Osteoblast (primary cell): Measurements from ENCODE around the gene B3GALT6. TPM values are rescaled to one million over a fixed set of nuclear protein-coding genes. Genes with fewer than 3 reads are reported as not detected.
A peak's percentile ranks its signal among the peaks of the same experiment; 100 is the strongest.

Experiments used
- DNase-seq: peaks from one replicate; pipeline ENCODE4 v3.0.0; 2011; ENCODE audit warnings: low spot score, mixed read lengths; ENCODE audit not compliant: insufficient read length; ENCODE audit errors: missing footprints
- H2AFZ ChIP-seq: 2 replicates; pipeline ENCODE4 v1.6.0; 2011; ENCODE audit warnings: mild to moderate bottlenecking, low read length
- H3K27ac ChIP-seq: 2 replicates; pipeline ENCODE4 v1.5.1; 2011; ENCODE audit warnings: mild to moderate bottlenecking, low read depth, low read length, moderate library complexity
- H3K27me3 ChIP-seq: 2 replicates; pipeline ENCODE4 v1.6.0; 2012; ENCODE audit warnings: mild to moderate bottlenecking, control low read depth, inconsistent platforms, low read length, moderate library complexity; ENCODE audit not compliant: insufficient read depth
- H3K36me3 ChIP-seq: 2 replicates; pipeline ENCODE4 v1.5.1; 2011; ENCODE audit warnings: mild to moderate bottlenecking, low read length, control low read depth, moderate library complexity; ENCODE audit not compliant: insufficient read depth
- H3K4me1 ChIP-seq: 2 replicates; pipeline ENCODE4 v1.5.1; 2011; ENCODE audit warnings: mild to moderate bottlenecking, low read length, control low read depth, moderate library complexity; ENCODE audit not compliant: insufficient read depth
- H3K4me2 ChIP-seq: 2 replicates; pipeline ENCODE4 v1.6.0; 2011; ENCODE audit warnings: mild to moderate bottlenecking, low read length; ENCODE audit not compliant: insufficient read depth
- H3K4me3 ChIP-seq: fragments of 200-600 bp; sonication (generic); 3 replicates; pipeline ENCODE4 v1.5.1; 2012; ENCODE audit warnings: mild to moderate bottlenecking, low read length, inconsistent platforms; ENCODE audit not compliant: insufficient read depth
- H3K79me2 ChIP-seq: 2 replicates; pipeline ENCODE4 v1.6.0; 2012; ENCODE audit warnings: mild to moderate bottlenecking, low read length, control low read depth, inconsistent platforms; ENCODE audit not compliant: insufficient read depth
- H3K9me3 ChIP-seq: 2 replicates; pipeline ENCODE4 v1.5.1; 2011; ENCODE audit warnings: low read depth, low read length, control low read depth
- H4K20me1 ChIP-seq: 2 replicates; pipeline ENCODE4 v1.6.0; 2012; ENCODE audit warnings: mild to moderate bottlenecking, low read length, control low read depth; ENCODE audit not compliant: insufficient read depth
- CTCF ChIP-seq: IDR thresholded peaks from 2 replicates; pipeline ENCODE4 v1.5.1; 2011; ENCODE audit warnings: mild to moderate bottlenecking, low read depth, low read length, moderate library complexity; ENCODE audit errors: extremely low read depth
- total RNA-seq: library from RNA; depleted of rRNA; stranded (reverse); fragments of >200 nt; gene quantifications from 2 replicates; pipeline ENCODE4 v1.2.3, GENCODE V29; 2012

Gene B3GALT6
- total RNA-seq, 1 donor = 29.7 TPM

- Histone ChIP-seq H3K79me2 (peaks cover 32% of the 10 kb centered on the region), H3K4me3 (no peak overlapping the region), H3K4me1 (no peaks in the 10 kb centered on the region), H3K27me3 (no peaks in the 10 kb centered on the region), H3K9me3 (no peaks in the 10 kb centered on the region), H3K36me3 (peaks cover 59% of the 10 kb centered on the region), H4K20me1 (peaks cover 28% of the 10 kb centered on the region), H3K27ac (no peak overlapping the region), H2AFZ (no peak overlapping the region), H3K4me2 (no peak overlapping the region)
- peak; percentile 88 for DNase-seq
- TF ChIP-seq CTCF = no peak
These were observed 23.6 kb downstream of the B3GALT6 start for GRCh38 chr1:1255611-1256010.

GRCh38 chr1:1256956-1257871 is 25.2 kb downstream of the B3GALT6 start:
- no peak for DNase-seq
- Histone ChIP-seq H4K20me1 (peaks cover 32% of the 10 kb centered on the region), H2AFZ (no peak overlapping the region), H3K4me1 (no peaks in the 10 kb centered on the region), H3K9me3 (no peaks in the 10 kb centered on the region), H3K4me3 (no peak overlapping the region), H3K79me2 (peaks cover 45% of the 10 kb centered on the region), H3K4me2 (no peak overlapping the region), H3K36me3 (peaks cover 74% of the 10 kb centered on the region), H3K27me3 (no peaks in the 10 kb centered on the region), H3K27ac (no peak overlapping the region)
- no peak for TF ChIP-seq CTCF

- Histone ChIP-seq H3K9me3 (no peaks in the 10 kb centered on the region), H4K20me1 (peaks cover 40% of the 10 kb centered on the region), H3K4me3 (no peak overlapping the region), H3K79me2 (peaks cover 64% of the 10 kb centered on the region), H3K36me3 (peaks cover 77% of the 10 kb centered on the region), H3K27me3 (no peaks in the 10 kb centered on the region), H2AFZ (no peak overlapping the region), H3K27ac (no peak overlapping the region), H3K4me1 (peaks cover 4% of the 10 kb centered on the region), H3K4me2 (no peak overlapping the region)
- TF ChIP-seq CTCF = no peak
- no peak for DNase-seq
These were observed 27.1 kb downstream of the B3GALT6 start for GRCh38 chr1:1259119-1259488.

- TF ChIP-seq CTCF = no peak
- Histone ChIP-seq H3K27ac (no peak overlapping the region), H3K4me2 (no peak overlapping the region), H2AFZ (no peak overlapping the region), H3K4me1 (peaks cover 8% of the 10 kb centered on the region), H3K4me3 (no peak overlapping the region), H3K36me3 (peaks cover 75% of the 10 kb centered on the region), H4K20me1 (peaks cover 42% of the 10 kb centered on the region), H3K27me3 (no peaks in the 10 kb centered on the region), H3K9me3 (no peaks in the 10 kb centered on the region), H3K79me2 (peaks cover 67% of the 10 kb centered on the region)
- no peak for DNase-seq
These were observed 27.5 kb downstream of the B3GALT6 start for GRCh38 chr1:1259540-1259939.
